ENCODE results near the gene ABLIM2.

The ABLIM2 gene

DNA sequence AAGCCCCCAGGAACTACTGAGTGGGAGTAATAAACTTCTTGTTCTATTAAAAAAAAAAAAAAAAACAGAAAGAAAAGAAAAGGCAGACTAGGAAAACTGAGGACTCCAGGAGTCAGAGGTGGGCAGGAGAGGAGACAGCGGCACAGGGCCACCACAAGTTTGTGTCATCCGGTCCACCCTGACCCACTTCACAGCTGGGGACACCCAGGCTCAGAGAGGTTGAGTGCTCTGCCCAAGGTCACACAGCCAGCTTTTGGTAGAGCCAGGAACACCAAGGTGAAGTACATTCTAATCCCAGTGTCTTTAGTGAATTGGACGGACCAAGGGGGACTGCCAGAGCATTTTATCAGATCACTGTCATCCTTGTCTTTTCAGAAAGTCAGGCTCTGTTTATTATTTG is 16.4 kb upstream of the ABLIM2 start:
- DNase-seq, result no peak

DNA sequence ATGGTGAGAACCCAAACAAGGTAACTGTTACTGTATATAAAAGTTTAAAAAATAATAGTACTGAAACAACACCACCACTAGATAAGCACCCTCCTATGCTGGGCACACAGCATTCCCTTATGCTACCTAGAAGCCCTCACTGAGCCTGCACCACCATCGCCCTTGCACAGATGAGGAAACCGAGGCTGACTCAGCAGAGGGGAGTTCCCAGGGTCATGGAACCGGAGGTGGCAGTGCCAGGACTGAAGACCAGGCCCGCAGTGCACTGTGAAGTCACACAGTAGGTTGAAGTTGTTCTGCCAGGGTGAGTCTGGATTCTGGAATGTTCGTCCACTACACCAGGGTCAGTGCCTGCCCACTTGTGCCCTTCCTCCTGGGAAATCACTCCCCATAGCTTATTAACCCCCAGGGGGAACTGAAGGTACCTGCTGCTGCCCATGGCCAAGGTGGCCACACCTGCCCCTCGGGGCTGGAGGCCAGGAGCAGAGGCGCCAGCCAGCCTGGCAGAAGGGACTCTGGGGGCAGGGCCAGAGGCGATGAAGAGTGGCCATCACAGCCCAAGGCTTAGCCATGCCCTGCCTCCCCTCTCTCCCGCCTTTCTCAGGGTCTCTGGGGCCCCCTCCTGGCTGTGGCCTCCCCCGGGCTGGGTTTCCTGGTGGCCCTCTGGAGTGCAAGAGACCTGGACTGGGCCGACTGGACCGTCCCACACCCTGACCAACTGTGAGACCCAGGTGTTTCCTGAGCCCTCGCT is 15.1 kb upstream of the ABLIM2 start:
- no peak for DNase-seq

DNA sequence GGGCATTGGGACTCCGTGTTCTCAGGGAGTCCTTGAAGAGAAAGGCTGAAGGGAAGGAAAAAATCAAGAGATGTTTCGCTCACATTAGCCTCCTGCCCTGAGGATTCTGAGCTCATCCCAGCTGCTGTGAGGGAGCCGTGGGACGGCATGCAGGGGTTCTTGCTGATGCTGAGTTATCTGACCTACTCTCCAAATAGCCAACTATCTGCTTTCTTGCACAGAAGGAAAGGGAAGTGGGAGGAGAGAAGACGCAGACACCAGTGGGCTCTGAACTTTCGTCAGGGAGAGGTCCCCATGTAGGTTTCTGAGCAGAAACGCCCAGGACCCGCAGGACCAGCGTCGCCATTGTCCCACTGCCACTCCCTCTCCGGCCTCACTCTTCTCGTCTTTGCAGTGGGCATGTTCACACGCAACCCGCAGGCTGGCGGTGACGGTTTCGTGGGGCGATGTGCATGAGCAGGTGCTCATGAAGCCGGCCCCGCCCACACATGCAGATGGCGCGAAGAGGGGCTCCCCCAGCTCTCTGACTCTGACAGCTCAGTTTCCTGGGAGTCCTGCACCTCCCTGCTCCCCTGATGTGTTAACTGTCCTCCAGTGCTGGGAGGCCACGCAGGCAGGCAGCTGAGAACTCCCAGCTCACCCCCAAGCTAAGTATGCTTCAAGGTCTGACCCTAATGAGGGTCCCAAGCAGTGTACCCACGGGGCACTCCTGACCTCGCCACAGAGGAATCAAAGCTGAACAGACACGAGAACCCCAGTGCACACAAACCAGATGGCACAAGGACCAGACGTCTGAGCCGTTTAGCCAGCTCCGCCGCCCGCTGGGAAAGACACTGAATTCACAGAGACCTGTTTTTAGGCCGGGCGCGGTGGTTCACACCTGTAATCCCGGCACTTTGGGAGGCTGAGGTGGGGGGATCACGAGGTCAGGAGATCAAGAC is 13.6 kb upstream of the ABLIM2 start:
- no peak for DNase-seq

DNA sequence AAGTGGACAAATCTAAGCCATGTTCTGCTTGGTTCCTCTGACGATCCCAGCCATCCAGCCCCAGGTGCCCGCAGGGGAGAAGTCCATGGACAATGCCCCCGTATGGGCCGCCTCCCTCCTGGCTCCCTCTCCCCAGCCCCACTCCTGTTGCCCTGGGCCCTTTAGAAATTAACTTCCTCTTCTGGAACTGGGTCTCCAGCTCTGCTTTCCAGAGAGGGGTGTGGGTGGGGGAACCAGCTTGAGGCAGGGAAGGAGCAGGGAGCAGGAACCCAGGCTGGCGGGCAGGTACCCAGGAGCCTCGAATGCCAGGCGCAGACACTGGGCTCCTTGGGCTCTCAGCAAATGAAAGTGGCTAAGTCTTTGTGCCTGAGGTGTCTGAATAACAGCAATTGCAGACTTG is 12.7 kb upstream of the ABLIM2 start:
- no peak for DNase-seq

DNA sequence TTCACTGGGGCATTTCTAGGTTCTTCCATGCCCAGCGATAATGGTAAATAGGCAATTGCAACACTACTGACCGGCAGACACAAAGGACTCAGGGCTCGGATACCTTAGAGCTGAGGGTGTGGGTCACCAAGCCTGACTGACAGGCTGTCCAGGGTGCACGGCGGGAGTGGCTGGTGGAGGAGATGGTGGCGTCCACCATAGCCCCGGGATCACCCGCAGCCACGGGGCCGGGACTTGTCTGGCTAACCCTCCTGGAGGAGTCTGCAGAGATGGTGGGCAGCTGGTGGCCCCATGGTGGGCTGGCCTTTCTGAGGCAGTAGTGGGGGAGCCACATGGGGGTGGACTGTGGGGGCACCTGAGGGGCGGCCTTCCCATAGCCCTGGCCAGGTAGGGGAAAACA is 11.7 kb upstream of the ABLIM2 start:
- DNase-seq, result no peak

DNA sequence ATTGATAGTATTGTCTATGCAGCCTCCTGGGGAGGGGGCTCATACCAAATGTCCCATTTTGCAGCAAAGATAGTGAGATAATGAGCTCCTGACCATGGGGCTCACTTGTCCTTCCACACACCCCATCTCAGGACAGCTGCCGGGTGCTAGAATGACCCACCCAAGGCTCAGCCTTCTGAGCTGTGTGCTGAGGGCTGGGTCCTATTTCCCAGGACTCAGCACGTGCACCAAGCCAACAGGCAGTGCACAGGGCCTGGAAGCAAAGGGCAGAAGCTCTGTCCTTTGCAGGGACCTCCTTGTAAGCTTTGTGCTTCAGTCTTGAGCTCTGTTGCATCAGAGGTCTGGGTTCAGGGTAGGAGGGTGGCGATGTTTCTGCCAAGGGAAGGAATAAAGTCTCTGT is 11.2 kb upstream of the ABLIM2 start:
- no peak for DNase-seq

DNA sequence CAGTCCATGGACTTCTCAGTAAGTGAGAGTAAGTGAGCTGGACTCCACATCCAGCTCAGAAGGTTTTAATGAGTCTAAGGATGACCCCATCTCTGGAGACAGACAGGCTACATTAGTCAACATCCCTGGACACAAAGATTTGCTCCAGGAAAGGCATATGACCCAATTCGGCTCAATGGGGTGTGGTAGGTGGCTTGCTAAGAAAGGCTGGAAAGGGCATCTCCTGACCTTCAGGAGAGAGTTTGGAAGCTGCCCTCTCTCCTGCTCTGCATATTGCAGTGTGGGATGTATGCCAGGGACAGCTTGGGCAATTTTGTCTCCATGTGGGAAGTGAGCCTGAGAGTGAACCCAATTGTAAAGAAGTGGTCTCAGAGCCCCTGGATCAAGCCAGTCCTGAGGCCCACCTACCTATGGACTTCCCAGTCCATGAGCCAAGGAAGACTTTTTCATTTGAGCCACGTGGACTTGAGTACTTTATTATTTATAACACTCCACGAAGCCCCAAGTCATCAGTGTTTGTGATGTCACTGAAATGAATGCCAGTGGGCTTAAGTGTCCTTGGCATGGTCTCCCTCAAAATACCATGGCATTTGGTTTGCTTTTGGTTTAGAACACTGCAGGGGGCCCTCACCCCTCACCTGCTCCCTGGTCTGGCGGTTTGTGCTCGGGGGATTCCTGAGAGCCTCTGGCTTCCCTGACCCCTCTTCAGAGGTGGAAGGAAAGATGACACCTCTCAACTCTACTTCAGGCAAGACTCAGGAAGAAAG is 10.4 kb upstream of the ABLIM2 start:
- no peak for DNase-seq

DNA sequence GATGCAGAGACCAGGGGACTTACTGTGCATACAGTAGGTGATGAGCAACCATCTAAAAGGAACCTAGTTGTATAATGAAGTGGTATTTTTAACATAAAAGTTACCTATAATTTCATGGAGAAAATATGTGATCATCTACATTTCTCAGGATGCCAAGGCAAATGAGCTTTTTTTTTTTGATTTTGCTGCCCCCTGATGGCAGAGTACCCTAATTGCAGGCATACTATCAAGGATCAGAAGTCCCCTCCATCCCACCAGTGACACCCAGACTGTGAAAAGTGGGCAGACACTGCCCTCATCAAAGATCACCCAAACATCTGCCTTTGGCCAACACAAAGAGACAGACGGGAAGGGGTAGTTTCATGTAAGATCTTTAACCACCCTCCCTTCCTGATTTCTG is 9.6 kb upstream of the ABLIM2 start:
- DNase-seq, result no peak

DNA sequence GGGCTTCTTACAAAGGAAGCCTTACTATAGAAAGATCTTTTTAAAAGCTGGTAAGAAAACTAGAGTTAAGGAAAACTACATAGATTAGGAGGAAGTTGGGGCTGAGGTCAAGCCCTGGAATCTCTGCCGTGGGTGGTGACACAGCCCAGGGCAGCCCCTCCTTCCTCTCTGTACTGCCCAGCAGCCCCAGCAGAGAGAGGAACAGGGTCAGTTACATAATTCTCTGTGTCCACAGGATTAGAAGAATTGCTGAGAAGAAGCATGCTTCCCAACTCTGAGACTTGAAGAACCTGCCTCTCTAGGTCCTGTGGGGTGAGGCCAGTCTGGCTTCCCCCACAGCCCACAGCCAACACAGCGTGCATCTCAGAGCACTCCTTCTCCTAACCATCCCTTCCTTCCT is 9.2 kb upstream of the ABLIM2 start:
- DNase-seq, result no peak

DNA sequence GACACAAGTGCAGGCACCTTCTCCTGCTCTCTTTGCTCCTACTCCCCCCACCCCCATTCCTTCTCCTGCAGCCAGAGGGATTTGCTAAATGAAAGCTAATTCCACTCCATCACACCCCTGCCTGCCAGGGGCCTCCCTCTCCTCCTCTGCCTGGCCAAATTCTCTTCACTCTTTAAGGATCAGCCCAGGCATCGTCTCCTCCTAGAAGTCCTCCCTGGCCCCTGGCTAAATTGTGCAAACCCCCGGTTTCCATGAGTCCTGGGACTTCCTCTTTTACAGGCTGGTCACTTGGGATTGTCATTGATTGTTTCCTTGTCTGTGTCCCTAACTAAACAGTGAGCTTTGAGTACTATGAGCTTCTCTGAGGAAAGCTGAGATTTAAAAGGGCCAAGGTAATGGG is 8.7 kb upstream of the ABLIM2 start:
- DNase-seq, result no peak

DNA sequence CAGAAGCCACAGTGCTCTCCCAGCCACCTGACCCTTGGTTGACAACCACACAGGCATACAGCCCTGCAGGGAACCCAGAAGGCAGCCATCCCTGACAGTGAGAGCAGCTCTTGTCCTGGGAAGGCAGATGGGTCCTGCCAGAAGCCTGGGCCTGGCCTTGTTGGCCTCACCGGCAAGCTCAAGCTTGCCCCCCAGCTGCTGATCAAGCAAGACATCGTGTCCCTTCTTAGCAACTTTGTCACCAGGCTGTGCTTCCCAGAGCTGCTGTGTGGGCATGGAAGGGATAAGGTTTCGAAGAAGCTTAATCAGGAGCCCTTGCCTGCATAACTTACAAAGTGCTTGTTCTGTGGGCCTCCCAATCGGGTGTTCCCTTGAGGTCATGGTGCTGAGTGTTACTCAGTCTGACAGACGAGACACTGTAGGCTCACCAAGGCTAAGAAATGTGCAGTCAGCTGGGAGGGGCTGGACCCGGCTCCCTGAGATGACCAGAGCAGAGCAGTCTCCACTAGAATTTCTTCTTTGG is 6.8 kb upstream of the ABLIM2 start:
- DNase-seq, result no peak

DNA sequence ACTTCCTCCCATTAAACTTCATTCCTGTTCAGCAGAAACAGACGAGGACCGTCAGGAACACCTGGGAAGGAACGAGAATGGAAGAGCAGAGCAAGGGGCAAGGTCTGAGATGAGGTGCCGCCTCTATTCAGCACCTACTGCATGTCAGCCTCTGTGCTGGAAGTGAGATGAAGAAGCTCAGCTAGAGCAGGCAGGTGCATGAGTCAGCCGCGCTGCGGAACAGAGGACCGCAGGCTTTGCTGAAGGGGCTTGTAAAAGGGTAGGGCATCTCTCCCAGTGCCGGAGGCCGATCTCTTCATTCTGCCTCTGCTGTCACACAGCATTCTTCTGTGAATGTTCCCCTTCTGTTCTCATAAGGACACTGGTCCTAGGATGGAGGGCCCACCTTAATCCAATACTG is 6.1 kb upstream of the ABLIM2 start:
- DNase-seq, result no peak

DNA sequence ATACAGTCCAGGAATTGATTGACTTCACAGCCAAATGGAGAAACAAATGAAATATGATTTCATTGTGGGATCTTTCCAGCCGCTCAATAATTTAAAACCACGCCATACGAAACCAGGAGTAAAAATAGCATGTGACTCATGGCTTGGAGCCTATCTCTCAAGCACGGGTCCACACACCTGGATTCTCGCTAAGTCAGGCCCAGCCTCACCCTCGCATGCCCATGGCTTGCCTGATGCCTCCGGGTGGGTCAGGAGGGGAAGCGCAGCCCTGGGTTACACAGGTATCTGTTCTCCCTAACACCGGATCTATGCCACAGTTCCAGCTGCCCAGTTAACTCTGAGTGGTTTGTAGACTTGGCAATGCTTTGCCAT is 5.6 kb upstream of the ABLIM2 start:
- DNase-seq, result no peak

DNA sequence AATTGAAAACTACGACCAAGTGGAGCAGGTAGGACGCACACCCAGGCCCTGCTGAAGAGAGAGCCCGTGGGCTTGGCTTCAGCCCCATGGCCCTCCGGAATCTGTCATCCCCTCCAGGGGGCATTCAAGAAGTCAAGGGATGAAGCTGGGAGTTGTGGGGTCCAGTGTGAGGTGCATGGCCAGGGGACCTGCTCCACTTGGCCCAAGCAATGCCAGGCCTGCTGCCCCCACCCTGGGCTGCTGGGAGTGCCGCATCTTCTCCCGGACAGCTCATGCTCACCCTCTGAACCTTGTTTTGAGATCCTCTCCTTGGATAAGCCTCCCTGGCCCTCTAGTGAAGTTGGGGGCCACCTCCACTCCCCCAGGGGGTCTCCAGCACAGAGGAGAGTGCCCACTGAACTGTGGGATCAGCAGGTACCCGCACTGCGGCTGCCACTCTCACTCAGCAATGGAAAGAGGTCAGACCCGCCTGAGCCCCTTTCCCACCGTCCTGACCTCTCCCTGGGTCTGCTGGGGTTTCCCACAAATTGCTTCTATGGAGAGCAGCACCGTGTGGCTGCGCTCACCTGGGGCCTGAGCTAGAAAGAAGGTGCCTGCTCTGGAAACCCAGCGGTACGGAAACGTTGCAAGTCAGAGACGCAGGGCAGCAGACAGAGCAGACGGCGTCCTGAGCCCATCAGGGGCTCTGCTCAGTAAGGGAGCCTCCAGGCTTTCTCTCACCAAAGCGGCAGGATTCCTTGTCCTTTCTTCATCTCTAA is 5.0 kb upstream of the ABLIM2 start:
- DNase-seq, result no peak

DNA sequence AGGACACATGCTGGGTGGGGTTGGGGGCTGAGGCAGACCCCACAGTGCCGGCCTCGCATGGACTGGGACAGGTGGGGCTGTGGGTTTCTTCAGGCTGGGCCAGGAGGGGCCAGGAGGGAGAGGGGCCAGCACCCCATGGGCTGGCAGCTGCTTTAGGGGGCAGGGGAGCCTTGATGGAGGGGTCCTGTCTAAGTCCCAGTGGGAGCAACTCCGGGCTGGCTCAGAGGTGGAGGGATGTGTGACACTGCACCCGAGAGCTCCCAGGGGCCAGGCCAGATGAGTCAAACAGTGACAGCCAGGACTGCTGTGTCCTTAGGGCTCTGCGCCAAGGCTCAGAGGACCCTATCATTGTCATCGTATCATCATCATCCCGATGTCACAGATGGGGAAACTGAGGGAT is 4.4 kb upstream of the ABLIM2 start:
- no peak for DNase-seq

DNA sequence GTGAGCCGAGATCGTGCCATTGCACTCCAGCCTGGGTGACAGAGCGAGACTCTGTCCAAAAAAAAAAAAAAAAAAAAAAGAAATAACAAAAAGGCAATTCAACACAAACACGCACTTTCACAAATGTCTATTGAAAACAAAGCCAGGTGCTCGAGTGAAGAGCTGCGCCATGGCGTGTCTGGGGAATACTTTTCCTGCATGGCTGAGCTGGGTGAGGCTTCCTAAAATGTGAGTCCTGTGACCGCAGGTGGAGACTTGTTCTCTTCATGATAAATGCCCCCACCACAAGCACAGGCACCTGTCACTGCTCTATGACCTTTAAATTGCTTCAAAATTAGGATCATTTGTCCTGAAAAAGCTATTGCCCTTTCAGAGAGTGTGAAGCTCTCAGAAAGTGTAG is 4.0 kb upstream of the ABLIM2 start:
- no peak for DNase-seq

DNA sequence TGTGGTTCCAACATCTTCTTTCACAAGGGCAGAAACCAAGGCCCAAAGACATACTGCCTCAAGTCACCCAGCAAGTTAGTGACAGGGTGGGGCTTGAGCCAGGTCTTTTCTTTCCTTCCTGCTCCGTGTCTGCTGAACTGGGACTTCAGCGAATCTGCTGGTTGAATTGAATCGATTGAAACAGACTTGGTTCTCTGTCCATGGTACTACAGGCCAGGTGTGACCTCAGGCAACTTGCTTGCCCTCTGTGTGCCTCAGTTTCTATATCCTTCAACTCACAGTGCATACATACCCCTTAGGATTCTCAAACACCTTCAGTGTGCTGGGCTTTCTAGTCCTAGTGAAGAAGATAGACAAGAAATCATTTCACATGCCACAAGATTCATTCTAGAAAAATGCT is 2.0 kb upstream of the ABLIM2 start:
- no peak for DNase-seq

DNA sequence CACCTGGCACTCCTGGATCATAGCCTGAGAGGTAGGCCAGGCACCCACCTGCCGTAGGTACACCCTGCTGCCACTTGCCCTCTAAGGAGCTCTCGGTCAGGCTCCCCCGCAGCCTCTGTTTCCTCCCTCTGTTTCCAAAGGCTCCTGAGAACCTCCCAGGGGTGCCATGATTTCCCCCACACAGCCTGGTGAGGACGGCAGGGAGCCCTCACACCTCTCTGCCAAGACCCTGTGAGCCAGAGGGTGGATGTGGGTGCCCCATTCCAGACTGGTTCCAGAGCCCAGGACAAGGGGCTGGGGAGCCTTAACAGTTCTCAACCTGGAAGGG is 1.6 kb upstream of the ABLIM2 start:
- DNase-seq, result no peak

DNA sequence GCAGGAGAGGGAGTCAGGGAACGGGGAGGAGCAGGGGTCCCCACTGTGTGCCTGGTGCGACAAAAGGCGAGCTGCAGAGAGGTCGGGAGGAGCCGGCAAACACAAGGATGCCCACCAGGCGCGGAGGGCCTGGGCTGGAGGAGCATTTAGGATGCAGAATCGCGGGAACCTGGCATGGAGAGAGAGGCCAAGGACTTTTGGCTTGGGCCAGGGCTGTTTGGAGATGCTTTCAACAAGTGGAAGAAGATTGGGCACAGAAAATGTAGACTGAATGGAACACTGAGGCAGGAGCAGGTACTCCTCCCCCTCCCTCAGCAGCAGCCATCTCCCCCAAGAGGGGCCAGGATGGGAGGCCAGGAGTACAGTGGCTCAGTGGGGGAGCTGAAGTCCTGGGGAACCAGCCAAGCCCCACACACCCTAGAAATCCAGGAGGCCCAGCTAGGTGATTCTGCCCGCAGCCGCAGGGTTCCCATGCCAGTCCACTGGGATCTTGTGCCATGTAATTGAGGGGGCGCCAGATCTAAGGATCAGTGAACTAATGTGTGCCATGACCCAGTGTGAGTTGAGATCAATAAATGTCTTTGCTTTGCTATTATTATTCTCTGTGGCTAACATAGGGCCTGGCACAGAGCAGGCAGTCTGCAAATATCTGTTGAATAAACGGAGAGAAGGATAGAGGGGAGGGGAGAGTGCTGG is 1.1 kb upstream of the ABLIM2 start:
- no peak for DNase-seq

DNA sequence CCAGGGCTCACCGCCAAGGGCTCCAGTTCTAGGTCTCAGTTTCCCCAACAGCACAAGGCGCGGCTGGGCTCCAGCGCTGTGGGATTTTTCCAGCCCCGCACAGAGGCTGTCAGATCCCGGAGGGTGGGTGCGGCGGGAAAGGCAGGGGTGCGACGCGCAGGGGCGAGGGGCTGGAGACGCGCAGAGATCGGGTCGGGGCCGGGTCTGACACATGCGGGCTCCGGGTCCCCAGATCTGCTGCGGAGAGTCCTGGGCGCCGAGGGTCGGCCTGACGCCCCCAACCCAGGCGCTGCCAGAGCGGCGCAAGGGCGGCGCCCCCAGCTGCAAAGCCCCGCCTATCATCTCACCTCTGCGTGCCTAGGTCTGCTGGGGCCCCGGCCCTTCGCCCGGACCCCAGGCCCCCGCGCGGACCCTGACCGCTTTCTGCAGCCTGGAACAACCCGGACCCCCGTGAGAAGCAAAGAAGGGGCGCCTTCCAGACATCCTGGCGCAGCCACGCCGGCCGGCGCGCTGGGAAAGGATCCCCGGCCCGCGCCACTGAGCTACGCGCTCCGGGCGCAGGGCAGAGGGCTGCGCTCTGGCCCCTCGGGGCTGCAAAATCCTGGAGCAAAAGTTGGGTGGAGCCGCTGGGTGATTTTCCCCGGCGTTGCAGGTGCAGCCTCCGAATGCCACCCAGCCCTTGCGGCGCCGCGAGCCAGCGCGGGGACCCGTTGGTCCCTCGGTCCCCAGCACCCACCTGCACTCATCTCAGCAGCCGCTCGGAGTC is 486 bp downstream of the ABLIM2 start:
- DNase-seq, result no peak

DNA sequence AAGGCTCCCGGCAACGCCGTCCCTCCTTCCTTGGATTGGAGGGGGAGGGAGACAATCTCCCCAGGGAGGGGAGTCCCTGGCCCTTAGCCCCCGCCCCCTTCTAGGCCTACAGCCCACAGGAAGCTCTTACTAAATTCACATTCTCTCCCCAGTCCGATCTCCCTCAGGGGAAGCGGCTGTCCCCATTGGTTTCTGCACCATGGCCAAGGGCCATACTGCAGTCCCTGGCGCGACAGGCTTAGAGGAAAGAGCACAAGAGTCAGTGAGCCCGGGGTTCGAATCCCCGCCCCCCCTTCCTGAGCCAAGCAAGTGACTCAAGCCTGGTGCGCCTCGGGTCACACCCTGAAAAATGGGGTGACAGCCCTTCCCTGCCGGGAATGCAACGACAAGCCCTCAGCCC is 1.1 kb downstream of the ABLIM2 start:
- DNase-seq, result no peak

Data from activated gamma-delta T cell treated with Interleukin-2 at 50 U/mL for 16 hours (primary cell).